22Rv1 (cell line): Measurements from ENCODE around the gene BLOC1S5.

Experiments
- H3K27ac ChIP-seq: fragments of 450-650 bp; 2 replicates; pipeline ENCODE4 v1.5.1; 2017
- ZFX ChIP-seq: fragments of 450-650 bp; IDR thresholded peaks from 2 replicates; pipeline ENCODE4 v1.6.1; 2017; ENCODE audit warnings: antibody characterized with exemption, borderline replicate concordance
- TF ChIP-seq, protein P1 (sequence below): fragments of 450-650 bp; IDR thresholded peaks from 2 replicates; pipeline ENCODE4 v1.5.1; 2017; ENCODE audit warnings: mild to moderate bottlenecking

BLOC1S5 gene

DNA sequence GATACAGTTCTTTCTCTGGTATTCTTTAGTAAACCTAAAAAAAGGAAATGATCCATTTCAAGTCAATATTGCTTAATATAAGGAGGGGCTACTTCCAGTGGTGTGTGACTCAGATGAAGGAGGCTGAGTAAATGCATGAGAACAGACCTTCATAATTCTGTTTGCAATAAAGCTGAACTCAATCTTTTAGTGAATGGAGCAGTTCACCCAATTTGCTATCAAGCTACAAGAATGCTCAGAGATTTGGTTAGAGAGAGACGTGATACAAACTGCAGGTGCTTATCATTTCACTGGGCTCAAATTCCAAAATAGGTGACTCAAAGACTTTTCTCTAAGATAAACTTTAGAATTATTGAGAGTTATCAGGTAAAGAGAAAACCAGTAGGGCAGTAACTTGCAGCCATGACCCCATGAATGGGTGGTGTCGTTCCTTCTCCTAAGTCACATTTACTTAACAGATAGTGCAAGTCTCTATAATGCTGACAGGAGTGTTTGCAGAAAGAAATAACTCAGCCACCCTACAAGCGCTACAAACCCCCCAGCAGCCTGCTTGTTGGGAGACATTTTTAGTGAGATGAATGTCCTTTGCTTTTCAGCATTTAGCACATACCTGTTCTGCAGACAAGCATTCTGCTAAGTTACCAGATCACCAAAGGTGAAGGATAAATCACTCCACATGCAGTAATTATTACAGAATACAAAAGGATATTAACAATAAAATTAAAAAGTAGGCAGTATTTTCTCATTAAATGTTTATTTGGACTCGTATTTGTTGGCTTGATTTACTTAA, 16.4 kb upstream of the BLOC1S5 start:
- TF ChIP-seq ZFX: no peak
- TF ChIP-seq, protein P1, sequence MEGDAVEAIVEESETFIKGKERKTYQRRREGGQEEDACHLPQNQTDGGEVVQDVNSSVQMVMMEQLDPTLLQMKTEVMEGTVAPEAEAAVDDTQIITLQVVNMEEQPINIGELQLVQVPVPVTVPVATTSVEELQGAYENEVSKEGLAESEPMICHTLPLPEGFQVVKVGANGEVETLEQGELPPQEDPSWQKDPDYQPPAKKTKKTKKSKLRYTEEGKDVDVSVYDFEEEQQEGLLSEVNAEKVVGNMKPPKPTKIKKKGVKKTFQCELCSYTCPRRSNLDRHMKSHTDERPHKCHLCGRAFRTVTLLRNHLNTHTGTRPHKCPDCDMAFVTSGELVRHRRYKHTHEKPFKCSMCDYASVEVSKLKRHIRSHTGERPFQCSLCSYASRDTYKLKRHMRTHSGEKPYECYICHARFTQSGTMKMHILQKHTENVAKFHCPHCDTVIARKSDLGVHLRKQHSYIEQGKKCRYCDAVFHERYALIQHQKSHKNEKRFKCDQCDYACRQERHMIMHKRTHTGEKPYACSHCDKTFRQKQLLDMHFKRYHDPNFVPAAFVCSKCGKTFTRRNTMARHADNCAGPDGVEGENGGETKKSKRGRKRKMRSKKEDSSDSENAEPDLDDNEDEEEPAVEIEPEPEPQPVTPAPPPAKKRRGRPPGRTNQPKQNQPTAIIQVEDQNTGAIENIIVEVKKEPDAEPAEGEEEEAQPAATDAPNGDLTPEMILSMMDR: no peak
- no peak overlapping the region for H3K27ac ChIP-seq

- TF ChIP-seq ZFX: no peak
- TF ChIP-seq, protein P1: no peak
- no peak overlapping the region for H3K27ac ChIP-seq
Measured at GRCh38 chr6:8079126-8079525, 14.9 kb upstream of the BLOC1S5 start.

DNA sequence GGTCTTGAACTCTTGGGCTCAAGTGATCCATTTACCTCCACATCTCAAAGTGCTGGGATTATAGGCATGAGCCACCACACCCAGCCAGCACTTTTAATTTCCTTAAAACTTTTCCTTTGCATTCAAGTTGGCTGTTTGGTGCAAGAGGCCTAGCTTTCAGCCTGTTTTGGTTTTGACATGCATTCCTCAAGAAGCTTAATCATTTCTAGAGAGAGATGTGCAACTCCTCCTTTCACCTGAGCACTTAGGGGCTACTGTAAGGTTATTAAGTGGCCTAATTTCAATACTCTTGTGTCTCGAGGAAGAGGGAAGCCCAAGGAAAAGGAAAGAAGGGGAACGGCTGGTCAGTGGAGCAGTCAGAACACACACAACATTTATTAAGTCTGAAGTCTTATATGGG, 13.8 kb upstream of the BLOC1S5 start:
- TF ChIP-seq, protein P1: no peak
- TF ChIP-seq ZFX: no peak

DNA sequence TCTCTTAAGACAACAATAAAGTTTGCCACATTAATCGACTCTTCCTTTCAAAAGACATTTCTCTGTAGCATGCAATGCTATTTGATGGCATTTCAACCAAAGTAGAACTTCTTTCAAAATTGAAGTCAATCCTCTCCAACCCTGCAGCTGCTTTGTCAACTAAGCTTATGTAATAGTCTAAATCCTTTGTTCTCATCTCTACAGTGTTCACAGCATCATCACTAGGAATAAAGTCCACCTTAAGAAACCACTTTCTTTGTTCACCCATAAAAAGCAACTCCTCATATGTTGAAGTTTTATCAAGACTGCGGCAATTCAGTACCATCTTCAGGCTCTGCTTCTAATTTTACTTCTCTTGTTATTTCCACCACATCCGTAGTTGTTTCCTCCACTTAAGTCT, 11.5 kb upstream of the BLOC1S5 start:
- H3K27ac ChIP-seq: no peak overlapping the region
- TF ChIP-seq, protein P1: no peak
- TF ChIP-seq ZFX: no peak

More for the DNA sequence above, 13.8 kb upstream of the BLOC1S5 start:
- H3K27ac ChIP-seq: no peak overlapping the region

GRCh38 chr6:8075185-8075584, 11.0 kb upstream of the BLOC1S5 start:
- no peak for TF ChIP-seq ZFX
- TF ChIP-seq, protein P1: no peak
- H3K27ac ChIP-seq: no peak overlapping the region

- no peak overlapping the region for H3K27ac ChIP-seq
- TF ChIP-seq ZFX: no peak
- TF ChIP-seq, protein P1: no peak
Measured at GRCh38 chr6:8074213-8074612, 10.0 kb upstream of the BLOC1S5 start.

DNA sequence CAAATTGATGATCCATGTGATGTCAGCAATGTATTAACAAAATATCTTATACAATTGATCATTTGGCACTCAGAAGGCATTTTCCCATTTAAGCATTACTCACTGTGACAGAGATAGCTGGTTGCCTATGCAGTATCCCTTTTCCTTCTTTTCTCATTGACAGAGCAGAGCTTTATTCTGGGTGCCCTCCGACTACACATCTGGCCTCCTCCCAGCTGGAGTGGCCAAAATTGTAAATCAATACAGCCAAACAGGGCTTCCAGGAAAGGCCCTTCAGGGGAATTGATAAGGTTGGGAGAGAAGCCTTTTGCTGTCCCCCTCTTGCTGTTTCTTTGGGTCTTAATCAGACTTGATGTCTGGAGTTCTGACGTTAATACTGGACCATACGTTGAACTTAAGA, 9.6 kb upstream of the BLOC1S5 start:
- TF ChIP-seq, protein P1: no peak
- no peak overlapping the region for H3K27ac ChIP-seq
